ENCODE results near the gene CRTAC1. TPM values are rescaled to one million over a fixed set of nuclear protein-coding genes. Genes with fewer than 3 reads are reported as not detected.
"Not testable (repeated sequence)": the region's sequence is repeated elsewhere in the genome, so short reads cannot be mapped to it uniquely, and the experiment has no call there.

Gene CRTAC1
- total RNA-seq, 1 experiment from 2014 or later = 0.46 TPM

DNA sequence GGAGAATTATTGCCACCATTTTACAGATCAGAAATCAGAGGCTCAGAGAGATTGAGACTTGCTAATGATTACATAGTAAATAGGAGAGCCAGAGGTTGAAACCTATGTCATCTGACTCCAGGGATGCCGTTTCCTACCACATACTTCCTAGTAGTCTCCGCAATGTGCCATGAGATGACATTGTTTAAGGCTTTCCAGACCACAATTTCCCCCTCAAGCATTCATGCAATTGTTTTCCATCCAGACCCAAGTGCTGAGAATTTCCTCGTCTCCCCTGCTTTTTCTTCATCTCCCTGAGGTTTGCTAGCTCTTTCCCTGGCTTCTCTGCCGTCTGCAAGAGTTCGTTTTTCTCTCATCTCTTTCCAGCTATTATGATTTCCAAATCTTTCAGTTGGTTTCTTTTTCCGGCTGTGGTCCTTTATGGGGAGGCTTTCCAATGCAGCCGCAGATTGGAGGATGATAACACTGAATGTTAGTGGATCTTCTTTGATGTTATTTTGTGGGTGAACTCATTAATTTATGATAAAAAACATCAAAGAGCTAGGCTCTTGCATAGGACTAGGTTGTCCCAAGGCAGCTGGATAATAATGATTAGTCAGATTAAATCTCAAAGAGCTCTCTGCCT, 187.7 kb downstream of the CRTAC1 start:
- no peak overlapping the region for H2BK120ac ChIP-seq (ENCODE audit: low read depth, low read length, poor library complexity, severe bottlenecking)
- no peak overlapping the region for H3K4me3 Mint-ChIP-seq
- H3K4me1 Mint-ChIP-seq = no peaks in the 10 kb centered on the region
- H3K14ac ChIP-seq (ENCODE audit: insufficient read depth, low read length) = no peak overlapping the region
- H3K4ac ChIP-seq (ENCODE audit: low read depth, low read length) = no peak overlapping the region
- H3K79me2 ChIP-seq (ENCODE audit: insufficient read depth, low read length) = no peaks in the 10 kb centered on the region
- H3K23me2 ChIP-seq (ENCODE audit: insufficient read length, low read depth, low read length, poor library complexity, severe bottlenecking) = no peaks in the 10 kb centered on the region
- no peak overlapping the region for H2BK12ac ChIP-seq (ENCODE audit: insufficient read length, low read depth, low read length)
- no peaks in the 10 kb centered on the region for H3K9me3 ChIP-seq (ENCODE audit: control insufficient read depth, low read depth, low read length)
- no peaks in the 10 kb centered on the region for H3K27me3 ChIP-seq (ENCODE audit: insufficient read depth, low read length)
- TF ChIP-seq, protein P1, sequence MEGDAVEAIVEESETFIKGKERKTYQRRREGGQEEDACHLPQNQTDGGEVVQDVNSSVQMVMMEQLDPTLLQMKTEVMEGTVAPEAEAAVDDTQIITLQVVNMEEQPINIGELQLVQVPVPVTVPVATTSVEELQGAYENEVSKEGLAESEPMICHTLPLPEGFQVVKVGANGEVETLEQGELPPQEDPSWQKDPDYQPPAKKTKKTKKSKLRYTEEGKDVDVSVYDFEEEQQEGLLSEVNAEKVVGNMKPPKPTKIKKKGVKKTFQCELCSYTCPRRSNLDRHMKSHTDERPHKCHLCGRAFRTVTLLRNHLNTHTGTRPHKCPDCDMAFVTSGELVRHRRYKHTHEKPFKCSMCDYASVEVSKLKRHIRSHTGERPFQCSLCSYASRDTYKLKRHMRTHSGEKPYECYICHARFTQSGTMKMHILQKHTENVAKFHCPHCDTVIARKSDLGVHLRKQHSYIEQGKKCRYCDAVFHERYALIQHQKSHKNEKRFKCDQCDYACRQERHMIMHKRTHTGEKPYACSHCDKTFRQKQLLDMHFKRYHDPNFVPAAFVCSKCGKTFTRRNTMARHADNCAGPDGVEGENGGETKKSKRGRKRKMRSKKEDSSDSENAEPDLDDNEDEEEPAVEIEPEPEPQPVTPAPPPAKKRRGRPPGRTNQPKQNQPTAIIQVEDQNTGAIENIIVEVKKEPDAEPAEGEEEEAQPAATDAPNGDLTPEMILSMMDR (conservative IDR thresholded peaks at IDR 0.05) = no peak
- peaks cover 0 to 5% (median 0%) of the 10 kb centered on the region in 3 experiments; a peak in 2 of 7 replicates for H3K36me3 Mint-ChIP-seq (ENCODE audit: insufficient read depth in 1 of 3, low read depth in 3 of 3)
- no peak overlapping the region for H3K4me2 ChIP-seq (ENCODE audit: insufficient read depth, insufficient read length, low read length)
- no peak overlapping the region for H2AFZ ChIP-seq (ENCODE audit: low read length)
- H4K5ac ChIP-seq (ENCODE audit: insufficient read length, low read depth, low read length) = no peak overlapping the region
- no peaks in the 10 kb centered on the region for H3K79me1 ChIP-seq (ENCODE audit: insufficient read depth, low read depth, low read length, poor library complexity, severe bottlenecking)
- H3K27me3 Mint-ChIP-seq (ENCODE audit: low read depth) = peaks cover 31% of the 10 kb centered on the region
- no peak overlapping the region for H4K8ac ChIP-seq (replicated peaks; ENCODE audit: insufficient read length, low read depth, low read length)
- H3K27ac Mint-ChIP-seq = no peak overlapping the region
- H3K18ac ChIP-seq (ENCODE audit: insufficient read length, low read depth, low read length) = no peak overlapping the region
- H3K56ac ChIP-seq (ENCODE audit: insufficient read length, low read depth, low read length) = no peak overlapping the region
- DNase-seq = no peak
- H4K20me1 ChIP-seq (ENCODE audit: control insufficient read depth, insufficient read depth, insufficient read length) = no peaks in the 10 kb centered on the region
- H3K23ac ChIP-seq (ENCODE audit: insufficient read length, low read depth, low read length) = no peak overlapping the region
- no peak overlapping the region for H2AK5ac ChIP-seq (ENCODE audit: insufficient read length, low read length)
- no peak overlapping the region for H3K27ac ChIP-seq (ENCODE audit: insufficient read length, low read depth, low read length)
- no CpG with 5 or more reads among the region's 7 CpGs for WGBS (ENCODE audit: extremely low coverage, insufficient read length, low lambda C conversion rate)
- no peak overlapping the region for H3K9ac ChIP-seq (ENCODE audit: extremely low read depth, insufficient read length, low read length)
- no peaks in the 10 kb centered on the region for H3K4me1 ChIP-seq (ENCODE audit: insufficient read depth, low read length)
- no peak overlapping the region for H2BK5ac ChIP-seq (ENCODE audit: insufficient read length, low read length)
- no peak overlapping the region for H4K91ac ChIP-seq (ENCODE audit: insufficient read length, low read depth, low read length)
- no peak overlapping the region for H2BK20ac ChIP-seq (ENCODE audit: low read depth, low read length, poor library complexity, severe bottlenecking)
- no peak overlapping the region for H3T11ph ChIP-seq (ENCODE audit: low read length)
- no peak overlapping the region for H2BK15ac ChIP-seq (ENCODE audit: low read depth, low read length)
- peaks cover 3 to 5% of the 10 kb centered on the region in 2 experiments; a peak in 3 of 5 replicates for H3K9me3 Mint-ChIP-seq

DNA sequence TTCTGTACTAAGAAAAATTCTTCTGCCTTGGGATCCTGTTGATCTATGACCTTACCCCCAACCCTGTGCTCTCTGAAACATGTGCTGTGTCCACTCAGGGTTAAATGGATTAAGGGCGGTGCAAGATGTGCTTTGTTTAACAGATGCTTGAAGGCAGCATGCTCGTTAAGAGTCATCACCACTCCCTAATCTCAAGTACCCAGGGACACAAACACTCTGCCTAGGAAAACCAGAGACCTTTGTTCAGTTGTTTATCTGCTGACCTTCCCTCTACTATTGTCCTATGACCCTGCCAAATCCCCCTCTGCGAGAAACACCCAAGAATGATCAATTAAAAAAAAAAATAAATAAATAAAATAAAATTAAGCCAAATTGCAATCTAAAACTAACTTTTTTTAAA, 188.3 kb downstream of the CRTAC1 start:
- H3T11ph ChIP-seq (ENCODE audit: low read length); H2AK5ac ChIP-seq (ENCODE audit: insufficient read length, low read length); H3K23ac ChIP-seq (ENCODE audit: insufficient read length, low read depth, low read length); H2BK15ac ChIP-seq (ENCODE audit: low read depth, low read length); H4K20me1 ChIP-seq (ENCODE audit: control insufficient read depth, insufficient read depth, insufficient read length); H3K27ac Mint-ChIP-seq; H4K91ac ChIP-seq (ENCODE audit: insufficient read length, low read depth, low read length); H2BK120ac ChIP-seq (ENCODE audit: low read depth, low read length, poor library complexity, severe bottlenecking); H2BK20ac ChIP-seq (ENCODE audit: low read depth, low read length, poor library complexity, severe bottlenecking); H3K18ac ChIP-seq (ENCODE audit: insufficient read length, low read depth, low read length); H3K4me2 ChIP-seq (ENCODE audit: insufficient read depth, insufficient read length, low read length); H3K23me2 ChIP-seq (ENCODE audit: insufficient read length, low read depth, low read length, poor library complexity, severe bottlenecking); H3K79me2 ChIP-seq (ENCODE audit: insufficient read depth, low read length); H2BK12ac ChIP-seq (ENCODE audit: insufficient read length, low read depth, low read length); H4K8ac ChIP-seq (replicated peaks; ENCODE audit: insufficient read length, low read depth, low read length); H3K14ac ChIP-seq (ENCODE audit: insufficient read depth, low read length); H3K56ac ChIP-seq (ENCODE audit: insufficient read length, low read depth, low read length); H3K4me3 Mint-ChIP-seq; H3K79me1 ChIP-seq (ENCODE audit: insufficient read depth, low read depth, low read length, poor library complexity, severe bottlenecking); H3K9ac ChIP-seq (ENCODE audit: extremely low read depth, insufficient read length, low read length); H3K4ac ChIP-seq (ENCODE audit: low read depth, low read length); H3K9me3 ChIP-seq (ENCODE audit: control insufficient read depth, low read depth, low read length); H4K5ac ChIP-seq (ENCODE audit: insufficient read length, low read depth, low read length); H2BK5ac ChIP-seq (ENCODE audit: insufficient read length, low read length); H3K27ac ChIP-seq (ENCODE audit: insufficient read length, low read depth, low read length); H3K4me1 ChIP-seq (ENCODE audit: insufficient read depth, low read length); H2AFZ ChIP-seq (ENCODE audit: low read length); DNase-seq; H3K4me1 Mint-ChIP-seq; H3K36me3 Mint-ChIP-seq (ENCODE audit: insufficient read depth in 1 of 3, low read depth in 3 of 3); H3K27me3 ChIP-seq (ENCODE audit: insufficient read depth, low read length); H3K9me3 Mint-ChIP-seq: not testable (repeated sequence)
- no CpG with 5 or more reads among the region's 3 CpGs for WGBS (ENCODE audit: extremely low coverage, insufficient read length, low lambda C conversion rate)
- H3K27me3 Mint-ChIP-seq (ENCODE audit: low read depth) = peaks cover 32% of the 10 kb centered on the region

All from H9 (cell line).